K562 (cell line): Measurements from ENCODE around the gene RGS14. TPM values are rescaled to one million over a fixed set of nuclear protein-coding genes. Genes with fewer than 3 reads are reported as not detected.

Source experiments
- ATAC-seq: fragments of 200-7000 bp; cut with Tn5 transposase; 3 replicates; pipeline ENCODE4 v1.9.1; 2020; ENCODE audit warnings: moderate library complexity
- BruUV-seq: library from RNA; stranded (reverse); fragments of 400-500 nt; replicated peaks from 2 replicates; lab custom pipeline; 2021; lab: Mats Ljungman, UMichigan
- CTCF ChIA-PET: fragments of 300-600 bp; formaldehyde crosslinking; extraction: SDS; loops from one replicate; lab custom pipeline; 2021; ENCODE audit warnings: low intra/inter-chr PET ratio; lab: Yijun Ruan, JAX
- POLR2A ChIA-PET: fragments of 300-600, 350-650 bp; sonication (Branson Sonifier 250); formaldehyde crosslinking; extraction: SDS; loops from one replicate; lab custom pipeline; 2021; ENCODE audit warnings: antibody characterized with exemption, inconsistent platforms; lab: Yijun Ruan, JAX
- DNase-seq, 4 experiments: peaks; one replicate each; pipeline versions ENCODE4 v3.0.0 to v3.0.0-alpha.2; 2011 to 2018; ENCODE audit warnings: low spot score in 3 of 4, mixed read lengths in 3 of 4; ENCODE audit errors: extremely low read depth in 1 of 4
- FAIRE-seq: peaks from 2 replicates; lab custom pipeline; 2011; peaks lifted over from hg19 to GRCh38; lab: Jason Lieb, UNC
- H2AFZ ChIP-seq: 2 replicates; pipeline ENCODE4 v1.6.0; 2011; ENCODE audit warnings: low read depth, low read length, control low read depth, inconsistent platforms
- H3K27ac ChIP-seq: fragments of 200-600 bp; 3 replicates; pipeline ENCODE4 v1.8.0; 2011; ENCODE audit warnings: low read depth, mild to moderate bottlenecking, control low read depth, inconsistent platforms, low read length, moderate library complexity, mixed read lengths; ENCODE audit errors: extremely low read depth
- H3K27me3 ChIP-seq, 2 experiments: fragments of 300-600 bp in 1 of 2; 2 replicates in 1 of 2; 3 replicates in 1 of 2; pipeline versions ENCODE4 v1.6.0 to v1.8.0; 2011; ENCODE audit warnings: inconsistent platforms in 2 of 2, low read length in 2 of 2, mild to moderate bottlenecking in 1 of 2, mixed read lengths in 1 of 2, moderate library complexity in 1 of 2; ENCODE audit not compliant: control insufficient read depth in 2 of 2, insufficient read depth in 2 of 2
- H3K36me3 ChIP-seq: fragments of 300-600 bp; 3 replicates; pipeline ENCODE4 v1.8.0; 2011; ENCODE audit warnings: mild to moderate bottlenecking, low read length, inconsistent platforms; ENCODE audit not compliant: control insufficient read depth, insufficient read depth
- H3K4me1 ChIP-seq, 2 experiments: fragments of 200-600 bp in 1 of 2; replicated peaks in 1 of 2; 2 replicates in 1 of 2; 3 replicates in 1 of 2; pipeline versions ENCODE4 v1.5.1 to v1.8.0; 2011; ENCODE audit warnings: inconsistent platforms in 2 of 2, low read length in 2 of 2, mild to moderate bottlenecking in 1 of 2, mixed read lengths in 1 of 2, moderate library complexity in 1 of 2; ENCODE audit not compliant: control insufficient read depth in 2 of 2, insufficient read depth in 2 of 2
- H3K4me2 ChIP-seq: 2 replicates; pipeline ENCODE4 v1.6.1; 2011; ENCODE audit warnings: low read length, control low read depth, inconsistent platforms, mixed read lengths; ENCODE audit not compliant: insufficient read depth
- H3K4me3 ChIP-seq: fragments of 200-600 bp; sonication (generic), shearing (Covaris generic); 2 replicates; pipeline ENCODE4 v1.5.1; 2016; ENCODE audit warnings: control low read depth, inconsistent platforms
- H3K79me2 ChIP-seq: fragments of 200-600 bp; 3 replicates; pipeline ENCODE4 v1.8.0; 2011; ENCODE audit warnings: low read length, inconsistent platforms; ENCODE audit not compliant: control insufficient read depth, insufficient read depth
- H3K9ac ChIP-seq, 2 experiments: 2 replicates each; pipeline versions ENCODE4 v1.6.0 to v1.6.1; 2011; ENCODE audit warnings: low read depth in 2 of 2, low read length in 2 of 2, control low read depth in 1 of 2, inconsistent platforms in 1 of 2, mild to moderate bottlenecking in 1 of 2, mixed read lengths in 1 of 2; ENCODE audit not compliant: insufficient read depth in 1 of 2
- H3K9me1 ChIP-seq: one replicate; pipeline ENCODE4 v1.6.0; 2011; ENCODE audit warnings: inconsistent platforms, mild to moderate bottlenecking, low read length, moderate library complexity; ENCODE audit not compliant: control insufficient read depth, insufficient read depth
- H3K9me3 ChIP-seq: replicated peaks from 2 replicates; pipeline ENCODE4 v1.5.1; 2011; ENCODE audit warnings: low read depth, low read length, inconsistent platforms; ENCODE audit not compliant: control insufficient read depth, insufficient read depth
- H4K20me1 ChIP-seq: replicated peaks from 2 replicates; pipeline ENCODE4 v1.6.1; 2011; ENCODE audit warnings: low read length, inconsistent platforms, mixed read lengths; ENCODE audit not compliant: control insufficient read depth, insufficient read depth
- ARHGAP35 ChIP-seq: fragments of 450-650 bp; IDR thresholded peaks from 2 replicates; pipeline ENCODE4 v1.6.1; 2018; ENCODE audit not compliant: partially characterized antibody
- CTCFL ChIP-seq: IDR thresholded peaks from 2 replicates; pipeline ENCODE4 v1.6.1; 2011; ENCODE audit warnings: borderline replicate concordance, low read depth, mild to moderate bottlenecking, moderate library complexity, low read length; ENCODE audit not compliant: insufficient read depth, poor library complexity, severe bottlenecking
- ETV6 ChIP-seq, 3 experiments: fragments of 150-350 bp in 1 of 3; sonication (generic) in 1 of 3; formaldehyde crosslinking in 1 of 3; IDR thresholded peaks; 2 replicates each; pipeline versions ENCODE4 v1.6.1 to v1.8.0; 2014 to 2022; ENCODE audit warnings: borderline replicate concordance in 2 of 3, low read depth in 2 of 3, antibody characterized with exemption in 1 of 3, low read length in 1 of 3, mild to moderate bottlenecking in 1 of 3, missing genetic modification reagents in 1 of 3
- MAFK ChIP-seq: IDR thresholded peaks from 2 replicates; pipeline ENCODE4 v1.6.1; 2011; ENCODE audit warnings: low read length, improper control_type of control experiment
- PRDM10 ChIP-seq: fragments of 450-650 bp; IDR thresholded peaks from 2 replicates; pipeline ENCODE4 v1.6.1; 2018; ENCODE audit not compliant: partially characterized antibody
- UBTF ChIP-seq, 2 experiments: IDR thresholded peaks; 2 replicates each; pipeline ENCODE4 v1.6.1; 2012; ENCODE audit warnings: improper control_type of control experiment in 2 of 2, low read depth in 2 of 2, low read length in 2 of 2, borderline replicate concordance in 1 of 2
- ZBTB7A ChIP-seq: IDR thresholded peaks from 2 replicates; pipeline ENCODE4 v1.6.1; 2011; ENCODE audit warnings: low read depth, mild to moderate bottlenecking, low read length, moderate library complexity, borderline replicate concordance; ENCODE audit not compliant: control insufficient read depth
- ZNF316 ChIP-seq: fragments of 450-650 bp; IDR thresholded peaks from 2 replicates; pipeline ENCODE4 v1.6.1; 2016
- ZNF780A ChIP-seq: fragments of 250-450 bp; sonication (Bioruptor Pico); IDR thresholded peaks from 2 replicates; pipeline ENCODE4 v1.5.0; 2021; ENCODE audit warnings: mild to moderate bottlenecking
- WGBS: fragments of 100-300 bp; shearing (Covaris generic); methylation state at CpG from one replicate; pipeline ENCODE4 v1.1.6; 2016; ENCODE audit warnings: low coverage, mixed read lengths; ENCODE audit not compliant: insufficient coverage; ENCODE audit errors: missing lambda C conversion rate; 5-methylcytosine and 5-hydroxymethylcytosine counted together
- in situ Hi-C: fragments of 300-500 bp; cut with MboI; formaldehyde crosslinking; loops from 4 replicates; pipeline ENCODE4 v1.15.0; 2018; ENCODE audit warnings: inconsistent platforms, mixed read lengths
- intact Hi-C: fragments of 100-400 bp; cut with micrococcal nuclease; formaldehyde crosslinking; loops from 2 replicates; pipeline ENCODE4 v1.14.2; 2022
- polyA plus RNA-seq, 8 experiments: library from polyadenylated mRNA; depleted of rRNA in 4 of 8; stranded (reverse) in 5 of 8; unstranded in 3 of 8; fragments of >200 nt; fragmentation: Nextera tagmentation in 2 of 8; fragmentation: Illumina TruSeq in 1 of 8; extraction: Ambion mirVana in 2 of 8; extraction: Trizol in 1 of 8; gene quantifications; 2 replicates each; pipeline versions ENCODE4 v1.2.1 to v1.2.3, GENCODE V29; 2011 to 2014; ENCODE audit warnings: inconsistent platforms in 1 of 8, missing spikeins in 1 of 8
- total RNA-seq, 7 experiments: library from RNA; depleted of rRNA in 6 of 7; stranded (reverse); fragments of >200 nt in 6 of 7; fragmentation: Illumina TruSeq in 2 of 7; extraction: Trizol in 2 of 7; gene quantifications; 2 replicates each; pipeline versions ENCODE4 v1.2.1 to v1.2.3, GENCODE V29; 2011 to 2021; ENCODE audit warnings: low replicate concordance in 1 of 7

RGS14 gene
- total and polyA plus RNA-seq, 9 of the 15 experiments (the other 6 are each of a cell fraction or from before 2014, with no cell fraction given) = 0.28 to 75.9 (median 34.5) TPM

GRCh38 chr5:177396078-177396477 is 38.4 kb downstream of the RGS14 start:
- Histone ChIP-seq H4K20me1 (no peaks in the 10 kb centered on the region), H3K4me1 (peaks cover 0 to 16% of the 10 kb centered on the region in 2 experiments; a peak in 2 of 5 replicates), H3K4me2 (no peak overlapping the region), H3K79me2 (no peaks in the 10 kb centered on the region), H3K36me3 (no peaks in the 10 kb centered on the region), H3K9me3 (no peaks in the 10 kb centered on the region), H3K9ac (no peak overlapping the region; a peak in 1 of 4 replicates), H3K27ac (no peak overlapping the region), H2AFZ (no peak overlapping the region), H3K4me3 (no peak overlapping the region)
- POLR2A ChIA-PET = no interaction called here
- CTCF ChIA-PET = no interaction called here
- FAIRE-seq = no peak
- TF ChIP-seq ZBTB7A (no peak), PRDM10 (no peak), ZNF316 (no peak), CTCFL (no peak), ZNF780A (no peak), ARHGAP35 (no peak), MAFK (no peak), ETV6 (IDR thresholded peaks at IDR 0.05; ENCODE audit: borderline replicate concordance in 1 of 2, low read depth in 2 of 2, low read length in 1 of 2) (no peak), ETV6 (CRISPR knock-in tag; IDR thresholded peaks at IDR 0.05; ENCODE audit: borderline replicate concordance) (no peak), UBTF (IDR thresholded peaks at IDR 0.05; ENCODE audit: borderline replicate concordance in 1 of 2, low read depth in 2 of 2, low read length in 2 of 2) (no peak)
- TF ChIP-seq, all 486 proteins: peak for 0
- WGBS = 5% methylated on average over 7 of the region's 8 CpGs
- DNase-seq (no peak), ATAC-seq (no peak)
- in situ Hi-C loops = loop anchor here (10.0 kb wide), 1 partner anchor 669 kb away; no protein-coding TSS in a partner anchor
- Histone ChIP-seq H3K27me3 (peaks cover 2 to 27% of the 10 kb centered on the region in 2 experiments; a peak in 3 of 5 replicates), H3K9me1 (no peaks in the 10 kb centered on the region)
- intact Hi-C loops = no loop called here
- BruUV-seq = no TSS peak
